ENCODE data around the gene ENPP3. TPM values are rescaled to one million over a fixed set of nuclear protein-coding genes. Genes with fewer than 3 reads are reported as not detected.

Gene ENPP3
- total and polyA plus RNA-seq, 3 donors from 2014 or later: 1.6 to 3.3 (median 2.8) TPM

- Histone ChIP-seq H3K4me1 (peaks cover 13% of the 10 kb centered on the region), H3K27me3 (no peaks in the 10 kb centered on the region), H3K9me3 (no peaks in the 10 kb centered on the region), H3K27ac (peak overlapping the region in 1 of 2 donors; percentile 55), H3K36me3 (ENCODE audit: low read depth, missing control alignments) (no peaks in the 10 kb centered on the region), H3K4me3 (no peak overlapping the region)
- WGBS, 2 donors: 48 to 50% methylated on average over 9 of the region's 9 CpGs
- no peak for DNase-seq
- intact Hi-C loops (cut with DNase I; ENCODE audit: low total_unique reads): no loop called here
- no peak for TF ChIP-seq POLR2A (IDR thresholded peaks at IDR 0.05)
- TF ChIP-seq CTCF (IDR thresholded peaks at IDR 0.05): no peak
Measured at GRCh38 chr6:131765081-131765803, 128.1 kb downstream of the ENPP3 start.

GRCh38 chr6:131765804-131766135 is 128.7 kb downstream of the ENPP3 start:
- H3K9me3 ChIP-seq: no peaks in the 10 kb centered on the region
- intact Hi-C loops (cut with DNase I; ENCODE audit: low total_unique reads): no loop called here
- TF ChIP-seq POLR2A (IDR thresholded peaks at IDR 0.05): no peak
- TF ChIP-seq CTCF (IDR thresholded peaks at IDR 0.05): no peak
- no peaks in the 10 kb centered on the region for H3K36me3 ChIP-seq (ENCODE audit: low read depth, missing control alignments)
- peaks cover 13% of the 10 kb centered on the region for H3K4me1 ChIP-seq
- no peak for DNase-seq
- no peaks in the 10 kb centered on the region for H3K27me3 ChIP-seq
- WGBS, 2 donors: 73 to 78% methylated on average over 4 of the region's 4 CpGs
- H3K4me3 ChIP-seq: no peak overlapping the region
- peak overlapping the region in 1 of 2 donors; percentile 55 for H3K27ac ChIP-seq

GRCh38 chr6:131766631-131767030 is 129.5 kb downstream of the ENPP3 start:
- no peak overlapping the region for H3K27ac ChIP-seq
- TF ChIP-seq CTCF (IDR thresholded peaks at IDR 0.05) (no peak), POLR2A (IDR thresholded peaks at IDR 0.05) (no peak)
- no peaks in the 10 kb centered on the region for H3K27me3 ChIP-seq
- H3K4me1 ChIP-seq: peaks cover 13% of the 10 kb centered on the region
- 76 to 83% methylated on average over 2 of the region's 2 CpGs for WGBS, 2 donors
- no peak overlapping the region for H3K4me3 ChIP-seq
- intact Hi-C loops (cut with DNase I; ENCODE audit: low total_unique reads): no loop called here
- DNase-seq: no peak
- no peaks in the 10 kb centered on the region for H3K36me3 ChIP-seq (ENCODE audit: low read depth, missing control alignments)
- H3K9me3 ChIP-seq: no peaks in the 10 kb centered on the region

- H3K36me3 ChIP-seq (ENCODE audit: low read depth, missing control alignments): no peaks in the 10 kb centered on the region
- intact Hi-C loops (cut with DNase I; ENCODE audit: low total_unique reads): no loop called here
- no peaks in the 10 kb centered on the region for H3K9me3 ChIP-seq
- H3K4me1 ChIP-seq: peaks cover 18% of the 10 kb centered on the region
- H3K27me3 ChIP-seq: no peaks in the 10 kb centered on the region
- H3K4me3 ChIP-seq: no peak overlapping the region
- no peak overlapping the region for H3K27ac ChIP-seq
- no peak for DNase-seq
- no peak for TF ChIP-seq CTCF (IDR thresholded peaks at IDR 0.05)
- TF ChIP-seq POLR2A (IDR thresholded peaks at IDR 0.05): no peak
- WGBS, 2 donors: 84 to 93% methylated on average over 1 of the region's 1 CpG
Measured at GRCh38 chr6:131768964-131769363, 131.9 kb downstream of the ENPP3 start.

Data from testis (tissue), 3 donors.